Activated CD4-positive, alpha-beta T cell treated with anti-CD3 and anti-CD28 coated beads for 1 hour (primary cell): ENCODE data around the gene STX4.

Experiments
- DNase-seq: peaks from one replicate; pipeline ENCODE4 v3.0.0-alpha.2; 2020

Gene STX4

DNA sequence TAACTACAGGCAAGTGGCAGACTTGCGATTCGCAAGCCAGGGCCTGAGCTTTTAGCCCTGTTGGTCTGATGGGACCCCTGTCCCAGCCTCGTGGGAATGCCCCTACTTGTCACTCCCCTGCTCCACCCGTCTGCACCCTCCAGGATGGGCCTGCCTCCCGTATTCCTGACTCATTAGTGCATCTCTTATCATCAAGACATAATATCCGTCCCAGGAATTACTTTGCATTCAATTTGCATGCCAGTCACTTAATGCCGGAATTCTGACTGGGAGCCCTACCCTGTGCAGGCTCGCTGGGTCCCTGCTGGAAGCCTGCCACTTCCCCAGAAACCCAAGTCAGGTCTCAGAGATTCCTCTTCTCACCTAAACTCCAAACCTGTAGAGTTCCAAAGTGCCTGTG lies 52.1 kb downstream of the STX4 start:
- DNase-seq, result no peak

DNA sequence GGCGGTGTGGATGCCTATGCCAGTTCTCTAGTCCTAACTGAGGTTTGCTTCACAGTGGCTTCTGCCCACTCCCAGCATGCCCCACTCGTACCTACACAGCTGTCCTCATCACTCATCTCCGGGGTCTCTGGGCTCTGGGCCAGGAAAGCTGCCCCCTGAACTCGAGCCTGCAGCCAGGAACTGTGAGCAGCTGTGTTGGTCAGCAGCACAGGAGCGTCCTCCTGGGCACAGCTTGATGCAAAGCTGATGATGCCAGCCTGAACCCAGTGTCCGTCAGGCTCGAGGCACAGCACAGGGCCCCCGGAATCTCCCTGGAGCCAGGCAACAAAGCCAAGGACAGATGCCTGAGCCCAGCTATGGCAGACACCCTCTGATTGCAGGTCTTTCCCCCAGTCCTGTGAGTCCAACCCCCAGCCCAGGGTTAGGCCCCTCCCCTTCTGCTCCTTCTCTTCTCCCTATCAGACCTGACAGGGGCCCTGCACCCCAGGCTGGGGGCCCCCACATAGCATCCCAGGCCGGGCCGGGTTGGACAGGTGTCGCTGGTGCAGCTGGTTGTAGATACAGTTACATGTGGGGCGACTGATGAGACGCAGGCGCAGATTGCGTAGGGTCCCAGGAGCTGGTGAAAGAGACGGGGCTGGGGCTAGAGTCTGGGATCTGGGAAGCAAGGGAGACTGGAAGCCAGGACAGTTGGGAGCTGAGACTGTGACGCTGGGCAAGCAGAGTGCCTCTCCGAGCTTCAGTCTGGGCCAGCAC lies 52.7 kb downstream of the STX4 start:
- no peak for DNase-seq

- DNase-seq, result no peak
Observed at GRCh38 chr16:31086629-31086906, 53.2 kb downstream of the STX4 start.

DNA sequence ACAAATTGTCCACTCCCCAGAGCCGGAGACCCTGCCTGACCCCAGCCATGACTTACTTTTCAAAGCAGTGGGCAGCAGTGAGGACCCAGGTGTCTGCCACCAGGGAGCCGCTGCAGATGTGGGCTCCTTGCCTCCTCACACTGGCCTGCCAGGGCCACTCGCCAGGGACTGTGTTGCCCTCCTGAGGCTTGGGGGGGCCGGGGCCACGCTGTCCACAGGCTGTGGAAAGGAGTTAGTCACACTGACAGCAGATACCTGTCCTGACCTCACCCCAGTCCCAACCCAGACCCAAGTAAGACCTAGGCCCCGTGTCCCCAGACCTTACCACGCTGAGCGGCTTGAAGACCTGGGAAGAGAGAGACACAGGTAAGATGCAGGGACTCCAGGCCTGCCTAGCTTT lies 54.1 kb downstream of the STX4 start:
- DNase-seq, result no peak

GRCh38 chr16:31087971-31088370 lies 54.6 kb downstream of the STX4 start:
- no peak for DNase-seq

- no peak for DNase-seq
Observed at GRCh38 chr16:31088459-31089183, 55.3 kb downstream of the STX4 start, which contains the start of gene PRSS53. Gene PRSS53, minus strand, starts transcription at chr16:31088943. Its CDS starts 134 bp downstream, at chr16:31088809.

DNA sequence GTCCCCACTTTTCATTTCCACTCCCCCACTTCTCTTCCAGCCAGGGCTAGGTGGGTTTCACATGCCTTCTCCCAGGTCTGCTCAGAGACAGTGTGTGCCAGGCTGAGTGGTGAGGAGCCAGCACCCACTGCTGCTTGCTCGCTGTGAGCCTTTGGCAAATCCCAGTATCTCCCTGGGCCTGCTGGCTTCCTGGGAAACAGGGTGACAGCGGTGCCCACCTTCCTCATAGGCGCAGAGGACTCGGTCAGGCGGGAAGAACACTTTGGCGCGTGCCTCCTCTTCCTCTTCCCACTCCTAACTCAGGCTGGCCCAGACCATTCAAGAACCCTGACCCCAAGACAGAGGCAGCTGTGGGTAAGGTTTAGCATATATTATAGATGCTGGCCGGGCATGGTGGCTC lies 55.8 kb downstream of the STX4 start:
- no peak for DNase-seq
